NB4 (cell line): ENCODE results near the gene PTGS1.

Experiments used
- DNase-seq: peaks from one replicate; pipeline ENCODE4 v3.0.0; 2010; ENCODE audit warnings: low read depth
- H3K4me3 ChIP-seq: one replicate; pipeline ENCODE4 v1.5.1; 2011; ENCODE audit warnings: mild to moderate bottlenecking, low read depth, low read length, moderate library complexity
- MYC ChIP-seq: IDR thresholded peaks from 2 replicates; pipeline ENCODE4 v1.6.1; 2011; ENCODE audit warnings: low read depth, low read length
- POLR2A ChIP-seq: IDR thresholded peaks from 2 replicates; pipeline ENCODE4 v1.6.1; 2011; ENCODE audit warnings: mild to moderate bottlenecking; ENCODE audit not compliant: insufficient read length; ENCODE audit errors: extremely low read depth
- TF ChIP-seq, protein P1 (sequence below): IDR thresholded peaks from one replicate; pipeline ENCODE4 v1.5.1; 2012; ENCODE audit warnings: low read depth, low read length
- TF ChIP-seq, protein P2 (sequence below): IDR thresholded peaks from 2 replicates; pipeline ENCODE4 v1.6.1; 2011; ENCODE audit warnings: low read depth, low read length

Gene PTGS1

DNA sequence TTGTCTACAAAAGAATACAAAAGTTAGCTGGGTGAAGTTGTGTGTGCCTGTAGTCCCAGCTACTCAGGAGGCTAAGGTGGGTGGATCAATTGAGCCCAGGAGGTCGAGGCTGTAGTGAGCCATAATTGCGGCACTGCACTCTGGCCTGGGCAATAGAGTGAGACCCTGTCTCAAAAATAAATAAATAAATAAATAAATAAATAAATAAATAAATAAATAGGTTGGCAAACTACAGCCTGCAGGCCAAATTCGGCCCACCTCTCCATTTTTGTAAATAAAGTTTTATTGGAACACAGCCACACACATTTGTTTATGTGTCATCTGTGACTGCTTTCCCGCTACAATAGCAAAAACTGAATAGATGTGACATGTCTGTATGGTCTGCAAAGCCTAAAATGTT, 9.5 kb downstream of the PTGS1 start:
- H3K4me3 ChIP-seq: no peak overlapping the region
- DNase-seq: no peak
- TF ChIP-seq MYC: no peak
- TF ChIP-seq POLR2A: no peak
- TF ChIP-seq, protein P1, sequence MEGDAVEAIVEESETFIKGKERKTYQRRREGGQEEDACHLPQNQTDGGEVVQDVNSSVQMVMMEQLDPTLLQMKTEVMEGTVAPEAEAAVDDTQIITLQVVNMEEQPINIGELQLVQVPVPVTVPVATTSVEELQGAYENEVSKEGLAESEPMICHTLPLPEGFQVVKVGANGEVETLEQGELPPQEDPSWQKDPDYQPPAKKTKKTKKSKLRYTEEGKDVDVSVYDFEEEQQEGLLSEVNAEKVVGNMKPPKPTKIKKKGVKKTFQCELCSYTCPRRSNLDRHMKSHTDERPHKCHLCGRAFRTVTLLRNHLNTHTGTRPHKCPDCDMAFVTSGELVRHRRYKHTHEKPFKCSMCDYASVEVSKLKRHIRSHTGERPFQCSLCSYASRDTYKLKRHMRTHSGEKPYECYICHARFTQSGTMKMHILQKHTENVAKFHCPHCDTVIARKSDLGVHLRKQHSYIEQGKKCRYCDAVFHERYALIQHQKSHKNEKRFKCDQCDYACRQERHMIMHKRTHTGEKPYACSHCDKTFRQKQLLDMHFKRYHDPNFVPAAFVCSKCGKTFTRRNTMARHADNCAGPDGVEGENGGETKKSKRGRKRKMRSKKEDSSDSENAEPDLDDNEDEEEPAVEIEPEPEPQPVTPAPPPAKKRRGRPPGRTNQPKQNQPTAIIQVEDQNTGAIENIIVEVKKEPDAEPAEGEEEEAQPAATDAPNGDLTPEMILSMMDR: no peak
- TF ChIP-seq, protein P2, sequence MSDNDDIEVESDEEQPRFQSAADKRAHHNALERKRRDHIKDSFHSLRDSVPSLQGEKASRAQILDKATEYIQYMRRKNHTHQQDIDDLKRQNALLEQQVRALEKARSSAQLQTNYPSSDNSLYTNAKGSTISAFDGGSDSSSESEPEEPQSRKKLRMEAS: no peak

- H3K4me3 ChIP-seq: no peak overlapping the region
- TF ChIP-seq MYC (no peak), POLR2A (no peak)
- TF ChIP-seq, protein P2: no peak
- TF ChIP-seq, protein P1: no peak
- DNase-seq: no peak
Measured at GRCh38 chr9:122381206-122381950, 10.6 kb downstream of the PTGS1 start.

DNA sequence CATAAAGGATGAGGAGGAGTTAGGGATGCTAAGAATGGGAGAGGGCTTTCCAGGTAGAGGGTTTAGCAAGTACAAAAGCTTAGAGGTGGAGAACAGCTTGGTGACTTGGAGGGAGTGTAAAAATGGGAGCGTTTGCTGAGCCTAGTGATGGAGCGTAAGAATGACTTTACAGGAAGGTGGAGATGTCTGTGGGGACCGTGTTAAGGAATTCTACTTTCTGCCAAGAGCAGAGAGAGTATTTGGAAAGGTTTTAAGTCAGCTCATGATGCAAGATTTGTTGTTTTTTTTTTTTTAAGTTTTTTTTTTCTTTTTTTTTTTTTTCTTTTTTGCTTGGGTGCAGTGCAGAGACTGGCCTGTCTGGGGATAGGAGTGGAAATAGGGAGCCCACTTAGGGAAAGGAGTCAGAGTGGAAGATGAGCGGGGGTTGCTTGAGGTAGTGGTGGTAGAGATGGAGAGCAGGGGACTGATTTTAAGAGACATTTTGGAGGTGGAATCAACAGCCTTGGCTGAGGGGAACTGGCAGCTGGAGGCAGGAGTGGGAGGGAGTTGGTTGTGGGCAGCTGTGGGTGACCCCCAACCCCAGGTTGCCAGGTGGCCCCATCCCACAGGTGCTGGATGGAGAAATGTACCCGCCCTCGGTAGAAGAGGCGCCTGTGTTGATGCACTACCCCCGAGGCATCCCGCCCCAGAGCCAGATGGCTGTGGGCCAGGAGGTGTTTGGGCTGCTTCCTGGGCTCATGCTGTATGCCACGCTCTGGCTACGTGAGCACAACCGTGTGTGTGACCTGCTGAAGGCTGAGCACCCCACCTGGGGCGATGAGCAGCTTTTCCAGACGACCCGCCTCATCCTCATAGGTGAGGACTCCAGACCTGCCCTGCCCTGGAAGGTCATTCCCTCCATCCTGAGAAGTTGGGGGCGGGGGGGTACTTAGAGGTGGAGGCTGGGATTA, 12.4 kb downstream of the PTGS1 start:
- TF ChIP-seq, protein P1: no peak
- TF ChIP-seq, protein P2: no peak
- no peak for TF ChIP-seq POLR2A
- no peak for TF ChIP-seq MYC
- no peak for DNase-seq
- H3K4me3 ChIP-seq: no peak overlapping the region

- H3K4me3 ChIP-seq: no peak overlapping the region
- TF ChIP-seq, protein P1: no peak
- TF ChIP-seq POLR2A (no peak), MYC (no peak)
- TF ChIP-seq, protein P2: no peak
- no peak for DNase-seq
Measured at GRCh38 chr9:122383992-122384461, 13.2 kb downstream of the PTGS1 start.

GRCh38 chr9:122386311-122386872, 15.6 kb downstream of the PTGS1 start:
- TF ChIP-seq, protein P2: no peak
- no peak for TF ChIP-seq POLR2A
- TF ChIP-seq, protein P1: no peak
- no peak for TF ChIP-seq MYC
- no peak for DNase-seq
- no peak overlapping the region for H3K4me3 ChIP-seq
